Ishikawa (cell line): Measurements from ENCODE around the gene ALDH1A3.

Experiments
- CEBPB ChIP-seq: IDR thresholded peaks from 2 replicates; pipeline ENCODE4 v1.6.1; 2012
- CREB1 ChIP-seq: IDR thresholded peaks from 2 replicates; pipeline ENCODE4 v1.6.1; 2012; ENCODE audit warnings: low read depth
- EGR1 ChIP-seq: IDR thresholded peaks from 2 replicates; pipeline ENCODE4 v1.6.1; 2012
- EP300 ChIP-seq: IDR thresholded peaks from 2 replicates; pipeline ENCODE4 v1.6.1; 2012; ENCODE audit warnings: borderline replicate concordance
- FOXM1 ChIP-seq: IDR thresholded peaks from 2 replicates; pipeline ENCODE4 v1.6.1; 2012; ENCODE audit warnings: low read depth, borderline replicate concordance
- NFIC ChIP-seq: IDR thresholded peaks from 2 replicates; pipeline ENCODE4 v1.6.1; 2012
- RAD21 ChIP-seq: IDR thresholded peaks from 2 replicates; pipeline ENCODE4 v1.6.1; 2012; ENCODE audit warnings: low read depth
- TAF1 ChIP-seq: IDR thresholded peaks from 2 replicates; pipeline ENCODE4 v1.6.1; 2012; ENCODE audit warnings: low read depth, mild to moderate bottlenecking
- TCF12 ChIP-seq: IDR thresholded peaks from 2 replicates; pipeline ENCODE4 v1.6.1; 2012; ENCODE audit warnings: low read depth
- TEAD4 ChIP-seq: IDR thresholded peaks from 2 replicates; pipeline ENCODE4 v1.6.1; 2012
- YY1 ChIP-seq: IDR thresholded peaks from 2 replicates; pipeline ENCODE4 v1.6.1; 2012; ENCODE audit warnings: low read depth
- ZBTB7A ChIP-seq: IDR thresholded peaks from 2 replicates; pipeline ENCODE4 v1.6.1; 2012; ENCODE audit warnings: low read depth
- TF ChIP-seq, protein P1 (sequence below): IDR thresholded peaks from 2 replicates; pipeline ENCODE4 v1.6.1; 2012
- TF ChIP-seq, protein P2 (sequence below): IDR thresholded peaks from 2 replicates; pipeline ENCODE4 v1.6.1; 2012; ENCODE audit warnings: low read depth, mild to moderate bottlenecking
- TF ChIP-seq, protein P3 (sequence below): IDR thresholded peaks from 2 replicates; pipeline ENCODE4 v1.6.1; 2012

Gene ALDH1A3

DNA sequence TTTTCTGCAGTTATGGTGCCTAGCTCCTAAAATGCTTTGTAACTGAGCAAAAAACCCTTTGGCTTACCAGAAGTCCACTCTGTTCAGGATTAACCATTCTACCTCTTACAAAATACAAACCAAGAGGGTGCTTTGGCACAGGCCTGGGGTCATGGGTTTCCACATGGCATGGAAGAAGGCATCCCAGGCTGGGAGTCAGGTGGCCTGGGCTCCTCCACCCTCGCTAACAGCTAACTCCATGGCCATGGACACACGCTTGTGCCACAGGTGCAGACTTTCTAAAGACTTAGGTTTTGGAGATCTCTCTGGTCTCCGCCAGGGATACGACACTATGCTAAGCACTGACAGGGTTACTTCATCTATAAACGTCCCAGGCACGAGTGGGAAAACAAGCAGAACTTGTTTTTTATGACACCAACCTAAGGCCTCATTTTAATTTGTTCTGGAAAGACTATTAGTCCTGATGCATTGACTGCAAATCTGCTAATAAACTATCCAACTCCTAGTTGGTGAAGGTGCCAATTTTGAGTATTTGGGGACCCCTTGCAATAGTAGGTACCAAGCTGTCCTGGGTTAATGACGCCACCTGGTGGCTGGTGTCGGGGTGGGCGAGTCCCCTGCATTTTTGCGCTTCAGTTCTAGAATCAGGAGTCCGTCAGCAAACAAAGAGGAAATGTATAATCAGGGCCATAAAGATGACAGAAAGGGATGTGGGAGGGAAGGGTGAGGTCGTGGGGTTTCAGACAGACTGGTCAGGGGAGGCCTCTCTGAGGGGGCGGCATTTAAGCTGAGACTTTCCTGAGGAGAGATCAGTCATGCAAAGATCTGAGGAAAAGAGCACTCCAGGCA, 10.3 kb upstream of the ALDH1A3 start:
- TF ChIP-seq NFIC (no peak), YY1 (no peak), TEAD4 (no peak), CEBPB (no peak), RAD21 (peak; percentile 45; the same call in 1 of the 2 replicates)
- TF ChIP-seq, protein P1, sequence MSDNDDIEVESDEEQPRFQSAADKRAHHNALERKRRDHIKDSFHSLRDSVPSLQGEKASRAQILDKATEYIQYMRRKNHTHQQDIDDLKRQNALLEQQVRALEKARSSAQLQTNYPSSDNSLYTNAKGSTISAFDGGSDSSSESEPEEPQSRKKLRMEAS, result no peak

DNA sequence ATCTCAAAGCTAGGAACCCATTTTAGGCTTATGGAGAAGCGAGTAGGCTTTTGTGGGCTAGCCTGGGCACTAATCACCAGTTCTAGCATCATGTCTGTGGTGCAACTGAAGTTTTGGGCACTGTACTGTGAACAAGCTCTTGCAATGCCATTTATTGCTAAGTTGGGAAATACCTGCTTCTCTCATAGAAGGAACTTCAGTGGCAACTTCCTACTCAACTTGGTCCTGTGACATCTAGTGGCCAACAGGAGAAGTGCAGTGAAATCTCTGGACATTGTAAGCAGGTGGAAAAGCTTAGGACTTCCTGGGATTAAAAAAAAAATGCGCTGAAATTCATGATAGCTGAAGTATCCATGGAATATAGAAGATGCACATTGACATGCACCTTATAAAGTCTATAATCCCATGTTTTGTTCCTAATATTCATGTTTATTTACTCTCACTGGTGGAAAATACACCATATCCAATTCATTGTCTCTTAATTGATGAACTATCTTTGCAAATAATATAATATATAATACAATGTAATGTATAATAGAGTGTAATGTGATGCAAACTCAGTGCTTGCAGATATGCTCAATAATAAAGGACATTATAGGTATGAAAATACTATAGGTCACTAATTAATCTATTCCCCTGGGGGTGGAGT, 6.5 kb upstream of the ALDH1A3 start:
- TF ChIP-seq EP300 (no peak), EGR1 (no peak), CEBPB (peak; percentile 71), RAD21 (peak; percentile 78), FOXM1 (no peak)
- TF ChIP-seq, protein P2, sequence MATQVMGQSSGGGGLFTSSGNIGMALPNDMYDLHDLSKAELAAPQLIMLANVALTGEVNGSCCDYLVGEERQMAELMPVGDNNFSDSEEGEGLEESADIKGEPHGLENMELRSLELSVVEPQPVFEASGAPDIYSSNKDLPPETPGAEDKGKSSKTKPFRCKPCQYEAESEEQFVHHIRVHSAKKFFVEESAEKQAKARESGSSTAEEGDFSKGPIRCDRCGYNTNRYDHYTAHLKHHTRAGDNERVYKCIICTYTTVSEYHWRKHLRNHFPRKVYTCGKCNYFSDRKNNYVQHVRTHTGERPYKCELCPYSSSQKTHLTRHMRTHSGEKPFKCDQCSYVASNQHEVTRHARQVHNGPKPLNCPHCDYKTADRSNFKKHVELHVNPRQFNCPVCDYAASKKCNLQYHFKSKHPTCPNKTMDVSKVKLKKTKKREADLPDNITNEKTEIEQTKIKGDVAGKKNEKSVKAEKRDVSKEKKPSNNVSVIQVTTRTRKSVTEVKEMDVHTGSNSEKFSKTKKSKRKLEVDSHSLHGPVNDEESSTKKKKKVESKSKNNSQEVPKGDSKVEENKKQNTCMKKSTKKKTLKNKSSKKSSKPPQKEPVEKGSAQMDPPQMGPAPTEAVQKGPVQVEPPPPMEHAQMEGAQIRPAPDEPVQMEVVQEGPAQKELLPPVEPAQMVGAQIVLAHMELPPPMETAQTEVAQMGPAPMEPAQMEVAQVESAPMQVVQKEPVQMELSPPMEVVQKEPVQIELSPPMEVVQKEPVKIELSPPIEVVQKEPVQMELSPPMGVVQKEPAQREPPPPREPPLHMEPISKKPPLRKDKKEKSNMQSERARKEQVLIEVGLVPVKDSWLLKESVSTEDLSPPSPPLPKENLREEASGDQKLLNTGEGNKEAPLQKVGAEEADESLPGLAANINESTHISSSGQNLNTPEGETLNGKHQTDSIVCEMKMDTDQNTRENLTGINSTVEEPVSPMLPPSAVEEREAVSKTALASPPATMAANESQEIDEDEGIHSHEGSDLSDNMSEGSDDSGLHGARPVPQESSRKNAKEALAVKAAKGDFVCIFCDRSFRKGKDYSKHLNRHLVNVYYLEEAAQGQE, result no peak

DNA sequence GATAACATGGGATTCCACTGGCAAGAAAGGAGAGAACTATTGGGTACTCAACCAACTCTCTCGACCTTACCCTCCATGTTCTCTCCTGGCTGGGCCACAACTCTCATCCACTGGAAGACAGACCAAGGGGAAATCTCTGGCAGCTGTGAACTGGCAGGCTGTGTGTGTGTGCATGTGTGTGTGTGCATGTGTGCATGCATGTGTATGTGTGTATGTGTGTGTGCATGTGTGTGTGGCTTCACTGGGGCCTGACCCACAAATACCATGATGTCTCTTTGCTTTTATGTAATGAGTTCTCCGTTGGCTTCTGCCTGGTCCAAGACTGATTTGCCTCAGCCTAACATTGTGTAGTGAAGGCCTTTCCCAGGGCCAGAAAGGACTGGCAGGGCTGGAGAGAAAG, 4.1 kb upstream of the ALDH1A3 start:
- TF ChIP-seq FOXM1 (no peak), TAF1 (no peak), NFIC (no peak), YY1 (no peak), EP300 (no peak), CEBPB (no peak), TCF12 (no peak), TEAD4 (no peak), CREB1 (no peak), RAD21 (no peak), EGR1 (no peak), ZBTB7A (no peak)
- TF ChIP-seq, protein P1, result no peak
- TF ChIP-seq, protein P2, result no peak
- TF ChIP-seq, protein P3, sequence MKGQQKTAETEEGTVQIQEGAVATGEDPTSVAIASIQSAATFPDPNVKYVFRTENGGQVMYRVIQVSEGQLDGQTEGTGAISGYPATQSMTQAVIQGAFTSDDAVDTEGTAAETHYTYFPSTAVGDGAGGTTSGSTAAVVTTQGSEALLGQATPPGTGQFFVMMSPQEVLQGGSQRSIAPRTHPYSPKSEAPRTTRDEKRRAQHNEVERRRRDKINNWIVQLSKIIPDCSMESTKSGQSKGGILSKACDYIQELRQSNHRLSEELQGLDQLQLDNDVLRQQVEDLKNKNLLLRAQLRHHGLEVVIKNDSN, result no peak

DNA sequence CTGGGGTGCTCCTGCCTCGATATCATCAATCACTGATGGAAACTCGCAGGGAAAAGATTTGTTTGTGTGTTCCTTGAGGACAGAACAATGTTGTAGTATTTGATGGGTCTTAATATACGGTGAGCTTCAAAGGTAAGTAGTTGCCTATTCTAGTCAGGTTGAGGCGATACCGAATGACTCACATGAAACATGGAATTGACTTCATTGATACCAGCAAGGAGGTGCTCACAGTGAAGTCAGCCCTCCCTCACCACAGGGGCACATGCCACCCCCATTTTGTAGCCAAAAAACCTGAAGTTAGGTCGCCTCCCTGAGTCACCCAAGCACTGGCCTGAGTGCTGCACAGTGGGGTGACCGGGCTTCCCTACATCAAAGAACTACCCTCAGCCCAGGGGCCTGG, 3.7 kb upstream of the ALDH1A3 start:
- TF ChIP-seq CEBPB (no peak), TCF12 (no peak)

DNA sequence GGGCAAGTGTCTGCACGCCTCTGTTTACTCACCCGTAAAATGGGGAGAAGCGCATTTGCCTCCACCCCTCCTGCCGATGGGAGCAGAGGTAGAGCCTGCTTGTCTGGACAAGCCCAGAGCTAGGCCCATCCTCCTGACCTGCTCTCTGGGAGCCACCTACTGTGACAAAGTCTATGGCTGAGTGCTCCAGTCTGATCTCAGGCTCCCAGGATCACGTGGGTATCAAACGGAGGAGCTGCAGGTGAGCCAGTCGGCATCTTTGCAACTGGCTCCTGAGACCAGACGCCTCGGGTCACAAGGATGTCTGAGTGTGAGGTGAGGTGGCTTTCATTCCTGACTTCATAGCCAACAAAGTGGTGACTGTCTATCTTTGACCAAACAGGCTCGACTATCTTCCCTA, 2.1 kb upstream of the ALDH1A3 start:
- TF ChIP-seq CREB1, result no peak
- TF ChIP-seq, protein P3, result peak; percentile 76

DNA sequence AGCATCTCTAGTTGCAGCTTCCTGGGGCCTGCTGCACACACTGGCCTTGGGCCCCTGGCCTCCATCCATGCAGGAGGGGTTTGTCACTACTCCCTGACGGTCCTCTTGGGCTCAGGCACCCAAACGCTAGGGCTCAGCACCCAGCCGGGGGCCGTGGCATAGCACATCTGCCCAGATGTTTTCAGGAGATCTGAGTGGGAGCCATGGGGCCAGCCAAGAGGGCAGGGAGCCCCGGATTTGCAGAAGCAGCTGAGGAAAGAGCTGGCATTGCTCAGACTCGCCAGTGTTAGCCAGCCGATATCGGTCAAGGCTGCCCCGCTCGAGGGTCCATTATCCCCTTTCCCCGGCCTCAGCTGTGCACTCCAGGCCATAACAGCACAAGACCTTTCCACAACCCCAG, 1.5 kb upstream of the ALDH1A3 start:
- TF ChIP-seq TCF12, result no peak
- no peak for TF ChIP-seq EGR1
- no peak for TF ChIP-seq CEBPB
- no peak for TF ChIP-seq NFIC
- TF ChIP-seq CREB1, result no peak
- TF ChIP-seq RAD21, result no peak
- TF ChIP-seq, protein P2, result no peak
- TF ChIP-seq TAF1, result no peak
- TF ChIP-seq, protein P1, result no peak
- no peak for TF ChIP-seq ZBTB7A
